Measurements from ENCODE around the gene SPACA5.

SPACA5 gene

DNA sequence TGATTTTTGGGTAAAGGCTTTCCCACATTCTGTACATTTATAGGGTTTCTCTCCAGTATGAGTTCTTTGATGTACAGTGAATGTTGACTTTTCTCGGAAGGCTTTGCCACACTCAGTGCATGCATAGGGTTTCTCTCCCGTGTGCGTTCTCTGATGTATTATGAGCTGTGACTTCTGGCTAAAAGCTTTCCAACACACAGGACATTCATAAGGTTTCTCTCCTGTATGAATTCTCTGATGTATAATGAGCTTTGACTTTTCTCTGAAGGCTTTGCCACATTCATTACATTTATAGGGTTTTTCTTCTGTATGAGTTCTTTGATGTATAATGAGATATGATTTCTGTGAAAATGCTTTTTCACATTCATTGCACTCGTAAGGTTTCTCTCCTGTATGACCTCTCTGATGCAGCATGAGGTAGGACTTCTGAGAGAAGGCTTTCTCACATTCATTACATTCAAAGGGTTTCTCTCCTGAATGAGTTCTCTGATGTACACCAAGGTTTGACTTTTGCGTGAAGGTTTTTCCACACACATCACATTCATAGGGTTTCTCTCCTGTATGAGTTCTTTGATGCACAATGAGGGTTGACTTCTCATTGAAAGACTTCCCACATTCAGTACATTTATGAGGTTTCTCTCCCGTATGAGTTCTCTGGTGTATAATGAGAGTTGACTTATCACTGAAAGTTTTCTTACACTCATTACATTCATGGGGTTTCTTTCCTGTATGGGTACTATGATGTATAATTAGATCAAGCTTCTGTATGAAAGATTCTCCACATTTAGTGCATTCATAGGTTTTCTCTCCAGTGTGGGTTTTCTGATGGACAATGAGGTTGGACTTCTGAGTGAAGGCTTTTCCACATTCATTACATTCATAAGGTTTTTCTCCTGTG is 30.3 kb upstream of the SPACA5 start:
- Histone ChIP-seq H3K36me3 (ENCODE audit: control insufficient read depth, insufficient read depth, low read length) (no peaks in the 10 kb centered on the region; the same call in none of the 2 replicates), H3K4me3 (replicated peaks; ENCODE audit: low read depth, low read length) (no peak overlapping the region), H3K27me3 (replicated peaks; ENCODE audit: control insufficient read depth, insufficient read depth, low read length) (no peaks in the 10 kb centered on the region)
- DNase-seq (ENCODE audit: extremely low read depth, insufficient read length), result no peak
- TF ChIP-seq, protein P1, sequence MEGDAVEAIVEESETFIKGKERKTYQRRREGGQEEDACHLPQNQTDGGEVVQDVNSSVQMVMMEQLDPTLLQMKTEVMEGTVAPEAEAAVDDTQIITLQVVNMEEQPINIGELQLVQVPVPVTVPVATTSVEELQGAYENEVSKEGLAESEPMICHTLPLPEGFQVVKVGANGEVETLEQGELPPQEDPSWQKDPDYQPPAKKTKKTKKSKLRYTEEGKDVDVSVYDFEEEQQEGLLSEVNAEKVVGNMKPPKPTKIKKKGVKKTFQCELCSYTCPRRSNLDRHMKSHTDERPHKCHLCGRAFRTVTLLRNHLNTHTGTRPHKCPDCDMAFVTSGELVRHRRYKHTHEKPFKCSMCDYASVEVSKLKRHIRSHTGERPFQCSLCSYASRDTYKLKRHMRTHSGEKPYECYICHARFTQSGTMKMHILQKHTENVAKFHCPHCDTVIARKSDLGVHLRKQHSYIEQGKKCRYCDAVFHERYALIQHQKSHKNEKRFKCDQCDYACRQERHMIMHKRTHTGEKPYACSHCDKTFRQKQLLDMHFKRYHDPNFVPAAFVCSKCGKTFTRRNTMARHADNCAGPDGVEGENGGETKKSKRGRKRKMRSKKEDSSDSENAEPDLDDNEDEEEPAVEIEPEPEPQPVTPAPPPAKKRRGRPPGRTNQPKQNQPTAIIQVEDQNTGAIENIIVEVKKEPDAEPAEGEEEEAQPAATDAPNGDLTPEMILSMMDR (IDR thresholded peaks at IDR 0.05; ENCODE audit: insufficient read depth, low read length, poor library complexity, severe bottlenecking), result no peak

DNA sequence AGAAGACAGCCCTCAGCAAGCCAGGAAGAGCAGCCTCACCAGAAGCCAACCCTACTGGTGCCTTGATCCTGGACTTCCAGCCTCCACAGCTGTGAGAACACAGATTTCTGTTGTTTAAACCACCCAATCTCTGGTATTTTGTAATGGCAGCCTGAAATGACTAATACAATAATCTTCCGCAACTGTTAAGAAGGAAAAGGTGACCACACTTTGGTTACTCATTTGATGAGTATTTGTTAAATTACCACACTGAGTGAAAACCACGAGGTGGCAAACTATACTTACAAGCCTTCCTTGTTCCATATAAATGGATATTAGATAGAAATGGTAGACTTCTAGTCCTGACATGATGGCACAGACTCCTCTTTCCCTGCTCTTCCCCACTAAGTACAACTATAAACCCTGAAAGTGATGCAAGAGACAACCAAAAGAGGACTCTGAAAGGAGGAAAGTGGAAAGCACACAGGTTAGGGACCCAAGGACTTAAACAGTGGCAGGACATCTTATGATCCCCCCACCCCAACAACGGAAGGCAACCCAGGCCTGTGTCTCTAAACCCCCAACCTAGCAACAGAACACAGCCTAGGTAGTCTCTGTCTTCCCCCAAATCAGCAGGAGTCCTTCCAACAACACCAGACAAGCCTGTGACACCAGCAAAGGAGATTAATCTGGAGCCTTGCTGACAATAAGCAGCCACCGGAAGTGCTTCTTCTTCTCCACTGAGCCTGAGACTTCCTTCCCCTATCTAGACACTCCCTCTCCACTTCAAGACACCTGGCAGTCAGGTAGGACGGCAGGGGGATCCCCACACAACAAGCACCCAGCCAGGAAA is 15.3 kb upstream of the SPACA5 start:
- H3K4me3 ChIP-seq (replicated peaks; ENCODE audit: low read depth, low read length), result no peak overlapping the region
- no peak for DNase-seq (ENCODE audit: extremely low read depth, insufficient read length)
- no peaks in the 10 kb centered on the region; the same call in none of the 2 replicates for H3K36me3 ChIP-seq (ENCODE audit: control insufficient read depth, insufficient read depth, low read length)
- TF ChIP-seq, protein P1 (IDR thresholded peaks at IDR 0.05; ENCODE audit: insufficient read depth, low read length, poor library complexity, severe bottlenecking), result no peak
- H3K27me3 ChIP-seq (replicated peaks; ENCODE audit: control insufficient read depth, insufficient read depth, low read length), result no peaks in the 10 kb centered on the region

DNA sequence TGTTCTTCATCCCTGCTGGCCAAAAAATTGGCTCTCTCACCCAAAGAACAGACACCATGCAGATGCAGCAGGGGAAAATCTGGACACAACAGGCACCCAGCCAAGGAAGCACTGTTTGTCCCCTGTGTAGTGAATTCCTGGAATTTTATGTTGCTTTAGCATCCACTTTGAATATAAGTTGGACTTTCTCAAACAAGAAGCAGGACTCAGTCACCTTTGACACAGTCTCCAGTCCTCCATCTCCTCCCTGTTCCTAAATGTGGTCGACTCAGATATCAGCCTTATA is 14.8 kb upstream of the SPACA5 start:
- H3K4me3 ChIP-seq (replicated peaks; ENCODE audit: low read depth, low read length), result no peak overlapping the region
- H3K36me3 ChIP-seq (ENCODE audit: control insufficient read depth, insufficient read depth, low read length), result no peaks in the 10 kb centered on the region; the same call in none of the 2 replicates
- H3K27me3 ChIP-seq (replicated peaks; ENCODE audit: control insufficient read depth, insufficient read depth, low read length), result no peaks in the 10 kb centered on the region
- TF ChIP-seq, protein P1 (IDR thresholded peaks at IDR 0.05; ENCODE audit: insufficient read depth, low read length, poor library complexity, severe bottlenecking), result no peak
- no peak for DNase-seq (ENCODE audit: extremely low read depth, insufficient read length)

DNA sequence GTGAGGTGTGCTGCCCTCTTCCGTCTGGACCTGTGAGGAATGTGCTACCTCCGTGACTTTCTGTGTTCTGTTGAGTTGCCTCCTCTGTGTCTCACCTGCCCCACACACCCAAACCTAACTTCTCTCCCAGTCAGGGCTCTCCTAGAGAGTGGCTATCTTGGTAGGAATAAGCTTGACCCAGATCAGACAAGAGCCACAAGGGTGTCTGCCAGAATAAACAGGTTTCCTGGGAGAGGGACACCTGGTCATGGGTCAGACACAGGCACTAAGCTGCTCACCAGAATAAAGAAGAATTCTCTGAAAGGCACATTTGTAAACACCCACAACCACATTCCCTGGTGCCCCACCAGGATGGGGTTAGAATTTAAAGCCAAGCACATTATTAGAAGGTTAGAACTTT is 14.1 kb upstream of the SPACA5 start:
- Histone ChIP-seq H3K27me3 (replicated peaks; ENCODE audit: control insufficient read depth, insufficient read depth, low read length) (no peaks in the 10 kb centered on the region), H3K36me3 (ENCODE audit: control insufficient read depth, insufficient read depth, low read length) (no peaks in the 10 kb centered on the region; the same call in none of the 2 replicates), H3K4me3 (replicated peaks; ENCODE audit: low read depth, low read length) (no peak overlapping the region)
- TF ChIP-seq, protein P1 (IDR thresholded peaks at IDR 0.05; ENCODE audit: insufficient read depth, low read length, poor library complexity, severe bottlenecking), result no peak
- DNase-seq (ENCODE audit: extremely low read depth, insufficient read length), result no peak

DNA sequence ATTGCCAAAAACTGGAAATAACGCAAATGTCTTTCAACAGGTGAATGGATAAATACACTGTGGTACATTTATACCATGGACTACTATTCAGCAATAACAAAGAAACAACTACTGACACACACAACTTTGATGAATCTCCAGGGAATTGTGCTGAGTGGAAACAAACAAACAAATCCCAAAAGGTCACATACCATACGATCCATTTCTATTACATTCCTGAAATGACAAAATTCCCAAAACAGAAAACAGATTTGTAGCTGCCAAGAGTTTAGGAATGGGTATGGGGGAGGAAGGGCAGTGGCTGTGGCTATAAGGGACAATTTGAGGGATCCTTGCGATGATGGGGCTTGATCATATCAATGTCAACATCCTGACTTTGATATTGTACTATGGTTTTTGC is 5.5 kb upstream of the SPACA5 start:
- no peaks in the 10 kb centered on the region; the same call in 1 of the 2 replicates for H3K36me3 ChIP-seq (ENCODE audit: control insufficient read depth, insufficient read depth, low read length)
- TF ChIP-seq, protein P1 (IDR thresholded peaks at IDR 0.05; ENCODE audit: insufficient read depth, low read length, poor library complexity, severe bottlenecking), result no peak
- no peak overlapping the region for H3K4me3 ChIP-seq (replicated peaks; ENCODE audit: low read depth, low read length)
- no peaks in the 10 kb centered on the region for H3K27me3 ChIP-seq (replicated peaks; ENCODE audit: control insufficient read depth, insufficient read depth, low read length)
- DNase-seq (ENCODE audit: extremely low read depth, insufficient read length), result no peak

All from GM06990 (cell line).